Uterus (tissue), 4 donors: ENCODE data around the gene FBXO11. TPM values are rescaled to one million over a fixed set of nuclear protein-coding genes. Genes with fewer than 3 reads are reported as not detected.

ENCODE experiments used
- DNase-seq, 2 donors: peaks; one replicate each; pipeline ENCODE4 v3.0.0-alpha.2; 2019 to 2020
- H3K27ac ChIP-seq, 2 donors: fragments of 200-600 bp; sonication (generic); 1 replicate in 1 of 2; 2 replicates in 1 of 2; pipeline ENCODE4 v1.5.1; 2016 to 2018
- H3K27me3 ChIP-seq, 2 donors: fragments of 200-600 bp; sonication (generic); one replicate each; pipeline ENCODE4 v1.5.1; 2018 to 2019; ENCODE audit warnings: control low read depth in 1 of 2
- H3K36me3 ChIP-seq, 2 donors: fragments of 200-600 bp; sonication (generic); one replicate each; pipeline ENCODE4 v1.5.1; 2019; ENCODE audit warnings: control low read depth in 1 of 2
- H3K4me1 ChIP-seq, 2 donors: fragments of 200-600 bp; sonication (generic); one replicate each; pipeline ENCODE4 v1.5.1; 2018 to 2019; ENCODE audit warnings: control low read depth in 1 of 2
- H3K4me3 ChIP-seq, 2 donors: fragments of 200-600 bp; sonication (generic); 1 replicate in 1 of 2; 2 replicates in 1 of 2; pipeline ENCODE4 v1.5.1; 2018 to 2019; ENCODE audit warnings: mild to moderate bottlenecking in 1 of 2
- H3K9me3 ChIP-seq, 2 donors: fragments of 200-600 bp; sonication (generic); one replicate each; pipeline ENCODE4 v1.5.1; 2019; ENCODE audit warnings: control low read depth in 1 of 2
- CTCF ChIP-seq, 4 experiments: fragments of 200-600 bp in 2 of 4; fragments of 450-650 bp in 2 of 4; sonication (generic) in 2 of 4; IDR thresholded peaks; one replicate each; pipeline ENCODE4 v1.5.1; 2016 to 2019; ENCODE audit warnings: antibody characterized with exemption in 4 of 4, mild to moderate bottlenecking in 2 of 4, moderate library complexity in 1 of 4
- POLR2A ChIP-seq, 2 donors: fragments of 450-650 bp; IDR thresholded peaks; one replicate each; pipeline ENCODE4 v1.6.1; 2016; ENCODE audit warnings: antibody characterized with exemption in 2 of 2, mild to moderate bottlenecking in 1 of 2, moderate library complexity in 1 of 2
- intact Hi-C: fragments of 100-400 bp; cut with DNase I; formaldehyde crosslinking; loops from one replicate; pipeline ENCODE4 v1.15.1; 2023; ENCODE audit warnings: low total_unique reads
- total RNA-seq, 4 donors: library from RNA; depleted of rRNA in 3 of 4; stranded (reverse); fragments of >200 nt in 3 of 4; gene quantifications; one replicate each; pipeline versions ENCODE4 v1.1.0 to v1.2.4, GENCODE V29; 2014 to 2023
- donor health status: DM: yes; HTN: yes; CAD: no.

FBXO11 gene
- total RNA-seq, 4 donors from 2014 or later: 27.4 to 140 (median 67.3) TPM

GRCh38 chr2:47870641-47871540, 35.4 kb downstream of the FBXO11 start:
- Histone ChIP-seq H3K4me1 (peaks cover 0 to 4% of the 10 kb centered on the region in 2 donors), H3K27me3 (no peaks in the 10 kb centered on the region), H3K9me3 (no peaks in the 10 kb centered on the region), H3K4me3 (no peak overlapping the region), H3K36me3 (no peaks in the 10 kb centered on the region), H3K27ac (peak overlapping the region; percentile 35 to 52)
- TF ChIP-seq CTCF (IDR thresholded peaks at IDR 0.05) (no peak), POLR2A (IDR thresholded peaks at IDR 0.05) (no peak)
- intact Hi-C loops: no loop called here
- DNase-seq: no peak

DNA sequence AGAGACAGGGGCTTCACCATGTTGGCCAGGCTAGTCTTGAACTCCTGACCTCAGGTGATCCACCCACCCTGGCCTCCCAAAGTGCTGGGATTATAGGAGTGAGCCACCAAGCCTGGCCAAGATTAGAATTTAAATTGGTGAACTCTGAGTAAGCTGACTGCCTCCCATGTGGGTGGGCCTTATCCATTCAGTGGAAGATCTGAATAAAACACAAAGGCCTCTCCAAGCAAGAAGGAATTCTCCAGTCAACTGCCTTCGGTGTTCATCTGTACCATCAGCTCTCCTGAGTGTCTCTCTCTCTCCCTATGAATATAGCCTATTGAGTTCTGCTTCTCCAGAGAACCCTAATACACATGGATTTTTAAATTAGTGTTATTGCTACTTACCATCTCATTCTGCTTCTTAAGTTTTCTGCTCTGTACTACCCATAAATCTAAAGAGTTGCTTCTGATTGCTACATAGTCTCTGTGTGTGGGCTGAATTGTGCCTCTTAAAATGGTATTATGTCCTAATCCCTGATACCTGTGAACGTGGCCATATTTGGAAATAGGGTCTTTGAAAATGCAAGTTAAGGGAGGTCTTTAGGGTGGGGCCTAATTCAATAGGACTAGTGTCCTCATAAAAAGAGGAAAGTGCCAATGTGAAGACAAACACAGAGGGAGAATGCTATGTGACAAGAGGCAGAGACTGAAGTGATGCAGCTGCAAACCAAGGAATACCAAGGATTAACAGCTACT, 36.3 kb downstream of the FBXO11 start:
- Histone ChIP-seq H3K4me3 (no peak overlapping the region), H3K9me3 (no peaks in the 10 kb centered on the region), H3K36me3 (no peaks in the 10 kb centered on the region), H3K27me3 (no peaks in the 10 kb centered on the region), H3K4me1 (peaks cover 0 to 4% of the 10 kb centered on the region in 2 donors), H3K27ac (peak overlapping the region; percentile 35 to 52)
- no peak for DNase-seq
- TF ChIP-seq CTCF (IDR thresholded peaks at IDR 0.05): no peak
- no peak for TF ChIP-seq POLR2A (IDR thresholded peaks at IDR 0.05)
- intact Hi-C loops: no loop called here

DNA sequence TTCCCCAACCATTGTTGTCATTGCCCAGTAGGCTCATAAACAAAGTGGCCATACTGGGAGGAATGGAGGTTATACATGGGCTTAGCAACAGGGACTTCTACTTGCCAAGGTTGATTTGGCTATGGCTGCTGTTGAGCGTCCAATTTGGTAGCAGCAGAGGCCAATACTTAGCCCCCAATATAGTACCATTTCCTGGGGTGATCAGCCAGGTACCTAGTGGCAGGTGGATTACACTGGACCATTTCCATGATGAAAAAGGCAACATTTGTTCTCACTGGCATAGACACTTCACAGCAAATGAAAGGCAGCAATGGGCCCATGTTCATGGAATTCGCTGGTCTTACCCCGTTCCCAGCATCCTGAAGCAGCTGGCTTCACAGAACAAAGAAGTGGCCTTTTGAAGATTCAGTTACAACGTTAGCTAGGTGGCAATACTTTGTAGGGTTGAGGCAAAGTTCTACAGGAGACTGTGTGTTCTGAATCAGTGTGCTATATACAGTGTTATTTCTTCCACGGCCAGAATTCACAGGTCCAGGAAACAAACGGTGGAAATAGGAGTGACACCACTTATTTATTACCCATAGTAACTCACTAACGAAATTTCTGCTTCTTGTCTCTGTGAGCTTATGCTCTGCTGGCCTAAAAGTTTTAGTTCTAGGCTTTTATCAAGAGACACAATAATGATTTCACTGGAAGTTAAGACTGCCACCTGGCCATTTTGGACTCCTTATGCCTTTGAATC, 37.5 kb downstream of the FBXO11 start:
- DNase-seq: no peak
- no peak overlapping the region for H3K4me3 ChIP-seq
- peaks cover 0 to 4% of the 10 kb centered on the region in 2 donors for H3K4me1 ChIP-seq
- no peaks in the 10 kb centered on the region for H3K9me3 ChIP-seq
- H3K27me3 ChIP-seq: no peaks in the 10 kb centered on the region
- intact Hi-C loops: no loop called here
- H3K36me3 ChIP-seq: no peaks in the 10 kb centered on the region
- H3K27ac ChIP-seq: peak overlapping the region; percentile 15 to 52
- TF ChIP-seq POLR2A (IDR thresholded peaks at IDR 0.05): no peak
- no peak for TF ChIP-seq CTCF (IDR thresholded peaks at IDR 0.05)

DNA sequence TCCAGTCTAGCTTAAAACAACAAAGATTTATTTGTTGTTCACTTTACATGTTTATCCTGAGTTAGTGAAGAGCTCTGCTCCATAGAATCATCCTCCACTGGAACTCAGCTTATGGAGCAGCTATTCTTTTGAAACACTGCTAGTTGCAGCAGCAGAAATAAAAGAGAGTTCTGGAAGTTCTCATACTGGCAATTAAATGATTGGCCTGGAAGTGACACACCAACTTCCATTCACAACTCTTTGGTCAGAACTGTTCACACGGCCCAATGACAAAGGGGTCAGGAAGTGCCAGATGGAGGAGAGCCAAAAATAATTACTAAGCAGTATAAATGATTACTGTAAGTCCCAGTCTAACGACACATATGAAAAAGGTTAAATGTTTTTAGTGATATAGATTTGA, 39.1 kb downstream of the FBXO11 start:
- Histone ChIP-seq H3K4me1 (peaks cover 0 to 4% of the 10 kb centered on the region in 2 donors), H3K27me3 (no peaks in the 10 kb centered on the region), H3K9me3 (no peaks in the 10 kb centered on the region), H3K27ac (peak overlapping the region; percentile 27 to 50), H3K36me3 (no peaks in the 10 kb centered on the region), H3K4me3 (no peak overlapping the region)
- intact Hi-C loops: no loop called here
- TF ChIP-seq POLR2A (IDR thresholded peaks at IDR 0.05) (no peak), CTCF (IDR thresholded peaks at IDR 0.05) (no peak)
- peak in 1 of 2 donors; percentile 58 for DNase-seq
